SK-N-SH (cell line): ENCODE measurements around the gene KIF18A. TPM values are rescaled to one million over a fixed set of nuclear protein-coding genes. Genes with fewer than 3 reads are reported as not detected.

Experiments
- CTCF ChIA-PET: fragments of 300-600, 350-600 bp; formaldehyde crosslinking; extraction: SDS; loops from one replicate; lab custom pipeline; 2021; lab: Yijun Ruan, JAX
- POLR2A ChIA-PET: fragments of 350-600 bp; sonication (Branson Sonifier 250); formaldehyde crosslinking; extraction: SDS; loops from one replicate; lab custom pipeline; 2020; ENCODE audit warnings: antibody characterized with exemption, inconsistent platforms; lab: Yijun Ruan, JAX
- DNase-seq: peaks from one replicate; pipeline ENCODE4 v3.0.0; 2012
- H2AFZ ChIP-seq: fragments of 200-600 bp; sonication (generic); 2 replicates; pipeline ENCODE4 v1.8.1; 2016; ENCODE audit warnings: antibody characterized with exemption, mild to moderate bottlenecking, low read depth
- H3F3A ChIP-seq: fragments of 200-600 bp; sonication (generic); replicated peaks from 2 replicates; pipeline ENCODE3; 2016; ENCODE audit warnings: antibody characterized with exemption, mild to moderate bottlenecking; ENCODE audit not compliant: insufficient read depth
- H3K27ac ChIP-seq, 2 experiments: fragments of 200-500 bp in 1 of 2; fragments of 200-600 bp in 1 of 2; sonication (Bioruptor generic) in 1 of 2; sonication (generic), shearing (Covaris generic) in 1 of 2; 2 replicates each; pipeline versions ENCODE4 v1.5.1 to v1.6.1; 2014 to 2016; ENCODE audit warnings: low read depth in 2 of 2, inconsistent platforms in 1 of 2, low read length in 1 of 2, mild to moderate bottlenecking in 1 of 2, mixed read lengths in 1 of 2
- H3K27me3 ChIP-seq: fragments of 200-600 bp; sonication (generic), shearing (Covaris generic); 2 replicates; pipeline ENCODE4 v1.6.1; 2016; ENCODE audit warnings: mixed run types; ENCODE audit not compliant: insufficient read depth
- H3K36me3 ChIP-seq, 2 experiments: fragments of 200-500 bp in 1 of 2; fragments of 200-600 bp in 1 of 2; sonication (Bioruptor generic) in 1 of 2; sonication (generic) in 1 of 2; replicated peaks in 1 of 2; 2 replicates each; pipeline versions ENCODE3 to v1.5.1; 2014 to 2016; ENCODE audit warnings: low read length in 1 of 2, mild to moderate bottlenecking in 1 of 2; ENCODE audit not compliant: insufficient read depth in 2 of 2, control insufficient read depth in 1 of 2
- H3K4me1 ChIP-seq, 2 experiments: fragments of 200-500 bp in 1 of 2; fragments of 200-600 bp in 1 of 2; sonication (Bioruptor generic) in 1 of 2; sonication (generic), shearing (Covaris generic) in 1 of 2; 2 replicates each; pipeline versions ENCODE4 v1.5.1 to v1.6.1; 2014 to 2016; ENCODE audit warnings: low read depth in 1 of 2, low read length in 1 of 2, mixed run types in 1 of 2; ENCODE audit not compliant: insufficient read depth in 2 of 2, control insufficient read depth in 1 of 2
- H3K4me2 ChIP-seq: fragments of 200-600 bp; sonication (generic), shearing (Covaris generic); 2 replicates; pipeline ENCODE4 v1.6.1; 2017; ENCODE audit warnings: mixed run types
- H3K4me3 ChIP-seq, 2 experiments: fragments of 200-500 bp in 1 of 2; fragments of 200-600 bp in 1 of 2; sonication (Bioruptor generic) in 1 of 2; sonication (generic), shearing (Covaris generic) in 1 of 2; 2 replicates each; pipeline versions ENCODE4 v1.5.1 to v1.8.1; 2014 to 2016; ENCODE audit warnings: low read depth in 2 of 2, inconsistent platforms in 1 of 2, low read length in 1 of 2, mild to moderate bottlenecking in 1 of 2, mixed read lengths in 1 of 2, moderate library complexity in 1 of 2
- H3K79me2 ChIP-seq: fragments of 200-600 bp; sonication (generic); 2 replicates; pipeline ENCODE4 v1.8.1; 2017; ENCODE audit warnings: mild to moderate bottlenecking; ENCODE audit not compliant: insufficient read depth
- H3K9ac ChIP-seq: fragments of 200-600 bp; sonication (generic); 2 replicates; pipeline ENCODE4 v1.6.1; 2017; ENCODE audit warnings: mixed run types
- H3K9me2 ChIP-seq: fragments of 200-600 bp; sonication (generic); 2 replicates; pipeline ENCODE4 v1.6.1; 2017; ENCODE audit warnings: mixed run types
- H3K9me3 ChIP-seq: fragments of 200-600 bp; sonication (generic); 2 replicates; pipeline ENCODE4 v1.6.1; 2017; ENCODE audit warnings: mixed run types, mild to moderate bottlenecking, moderate library complexity
- H4K20me1 ChIP-seq: fragments of 200-600 bp; sonication (generic); 2 replicates; pipeline ENCODE4 v1.6.1; 2017; ENCODE audit warnings: mild to moderate bottlenecking, mixed run types; ENCODE audit not compliant: insufficient read depth
- CHD2 ChIP-seq: fragments of 150-350 bp; IDR thresholded peaks from 2 replicates; pipeline ENCODE4 v1.6.1; 2018; ENCODE audit warnings: low read length; ENCODE audit not compliant: partially characterized antibody
- ELF1 ChIP-seq: IDR thresholded peaks from 2 replicates; pipeline ENCODE4 v1.4.0; 2012
- EP300 ChIP-seq, 2 experiments: IDR thresholded peaks; 2 replicates each; pipeline versions ENCODE4 v1.4.0 to v1.6.1; 2012; ENCODE audit warnings: borderline replicate concordance in 1 of 2, low read depth in 1 of 2, low read length in 1 of 2
- EZH2phosphoT487 ChIP-seq: fragments of 200-600 bp; sonication (generic); IDR thresholded peaks from 2 replicates; pipeline ENCODE4 v1.6.1; 2017; ENCODE audit warnings: low read depth, mixed run types, mild to moderate bottlenecking, antibody characterized with exemption, moderate library complexity, borderline replicate concordance
- FOXJ3 ChIP-seq: sonication (generic); formaldehyde crosslinking; IDR thresholded peaks from 2 replicates; pipeline ENCODE4 v1.5.1; 2020; ENCODE audit warnings: mild to moderate bottlenecking, missing genetic modification reagents
- FOXM1 ChIP-seq: IDR thresholded peaks from 2 replicates; pipeline ENCODE4 v1.4.0; 2012; ENCODE audit warnings: low read depth, mild to moderate bottlenecking
- GABPA ChIP-seq: IDR thresholded peaks from 2 replicates; pipeline ENCODE4 v1.4.0; 2012; ENCODE audit warnings: low read depth, mild to moderate bottlenecking
- GATA2 ChIP-seq: sonication (generic); formaldehyde crosslinking; IDR thresholded peaks from 2 replicates; pipeline ENCODE4 v1.5.0; 2020; ENCODE audit warnings: mild to moderate bottlenecking, missing genetic modification reagents
- IRF3 ChIP-seq: fragments of 150-350 bp; IDR thresholded peaks from 2 replicates; pipeline ENCODE4 v1.6.1; 2016; ENCODE audit warnings: mild to moderate bottlenecking, low read depth, low read length
- JUND ChIP-seq: IDR thresholded peaks from 2 replicates; pipeline ENCODE4 v1.4.0; 2012
- MAX ChIP-seq: IDR thresholded peaks from 2 replicates; pipeline ENCODE4 v1.4.0; 2012; ENCODE audit warnings: low read depth
- MEF2A ChIP-seq: IDR thresholded peaks from 2 replicates; pipeline ENCODE4 v1.4.0; 2012; ENCODE audit warnings: low read depth, borderline replicate concordance
- MXI1 ChIP-seq: IDR thresholded peaks from 2 replicates; pipeline ENCODE4 v1.6.1; 2012; ENCODE audit warnings: mild to moderate bottlenecking, low read depth, low read length, improper control_type of control experiment
- NFIC ChIP-seq: IDR thresholded peaks from 2 replicates; pipeline ENCODE4 v1.4.0; 2012; ENCODE audit warnings: borderline replicate concordance
- NRF1 ChIP-seq: IDR thresholded peaks from 2 replicates; pipeline ENCODE4 v1.6.1; 2012; ENCODE audit warnings: low read depth, mild to moderate bottlenecking, low read length
- PBX3 ChIP-seq: IDR thresholded peaks from 2 replicates; pipeline ENCODE4; 2012
- RAD21 ChIP-seq: IDR thresholded peaks from 2 replicates; pipeline ENCODE4 v1.6.1; 2012; ENCODE audit warnings: mild to moderate bottlenecking, low read length
- RCOR1 ChIP-seq: fragments of 150-350 bp; IDR thresholded peaks from 2 replicates; pipeline ENCODE4 v1.6.1; 2017; ENCODE audit warnings: antibody characterized with exemption, low read length
- RXRA ChIP-seq: IDR thresholded peaks from 2 replicates; pipeline ENCODE4 v1.4.0; 2012; ENCODE audit warnings: low read depth, mild to moderate bottlenecking, borderline replicate concordance
- SMC3 ChIP-seq: IDR thresholded peaks from 2 replicates; pipeline ENCODE4 v1.6.1; 2012; ENCODE audit warnings: low read depth, low read length, improper control_type of control experiment
- TCF12 ChIP-seq: IDR thresholded peaks from 2 replicates; pipeline ENCODE4 v1.4.0; 2012
- USF1 ChIP-seq: IDR thresholded peaks from 2 replicates; pipeline ENCODE4 v1.4.0; 2012; ENCODE audit warnings: low read depth, borderline replicate concordance
- USF2 ChIP-seq: fragments of 150-350 bp; IDR thresholded peaks from 2 replicates; pipeline ENCODE4 v1.6.1; 2017; ENCODE audit warnings: antibody characterized with exemption, low read length, low read depth, borderline replicate concordance
- YY1 ChIP-seq: IDR thresholded peaks from 2 replicates; pipeline ENCODE4 v1.4.0; 2012; ENCODE audit warnings: low read depth, mild to moderate bottlenecking
- WGBS: methylation state at CpG from one replicate; pipeline ENCODE4 v1.1.6; 2017; ENCODE audit warnings: low lambda C conversion rate; 5-methylcytosine and 5-hydroxymethylcytosine counted together
- polyA plus RNA-seq, 3 experiments: library from polyadenylated mRNA; depleted of rRNA; stranded (reverse); fragments of >200 nt; gene quantifications; 2 replicates each; pipeline ENCODE4 v1.2.3, GENCODE V29; 2012

KIF18A gene
- polyA plus RNA-seq, 1 of the 3 experiments (the other 2 are of a cell fraction) = 3.8 TPM

- POLR2A ChIA-PET = no interaction called here
- H3F3A ChIP-seq = no peaks in the 10 kb centered on the region
- no peaks in the 10 kb centered on the region for H3K79me2 ChIP-seq
- no peak for DNase-seq
- H3K4me3 ChIP-seq = no peak overlapping the region; a peak in 1 of 4 replicates
- 98% methylated on average over 5 of the region's 5 CpGs for WGBS
- TF ChIP-seq NRF1 (no peak), YY1 (no peak), FOXJ3 (CRISPR knock-in tag) (no peak), RAD21 (no peak), CHD2 (no peak), MXI1 (no peak), GATA2 (CRISPR knock-in tag) (no peak), RCOR1 (no peak), USF2 (no peak), PBX3 (no peak), GABPA (no peak), ELF1 (no peak), MEF2A (no peak), EP300 (IDR thresholded peaks at IDR 0.05; ENCODE audit: borderline replicate concordance in 1 of 2, low read depth in 1 of 2, low read length in 1 of 2) (no peak), MAX (no peak), NFIC (no peak)
- TF ChIP-seq, all 33 proteins: peak for 0
- Histone ChIP-seq H3K9me2 (no peaks in the 10 kb centered on the region), H3K9me3 (0 out of 2 replicates have a peak, but pooled peaks cover 8% of the 10 kb centered on the region), H3K4me1 (peaks cover 0 to 12% of the 10 kb centered on the region in 2 experiments; a peak in 1 of 4 replicates), H3K27ac (no peak overlapping the region), H2AFZ (no peak overlapping the region), H3K27me3 (no peaks in the 10 kb centered on the region), H3K36me3 (peaks cover 10 to 62% of the 10 kb centered on the region in 2 experiments), H3K4me2 (no peak overlapping the region), H4K20me1 (no peaks in the 10 kb centered on the region), H3K9ac (no peak overlapping the region)
- CTCF ChIA-PET = interaction anchor here (0.6 kb wide), 2 partner anchors 103 to 437 kb away, joined by 3 read pairs; no protein-coding TSS in a partner anchor
These were observed 32.0 kb upstream of the KIF18A start for GRCh38 chr11:28139841-28140415.

GRCh38 chr11:28137832-28138231 lies 29.9 kb upstream of the KIF18A start:
- Histone ChIP-seq H3F3A (no peaks in the 10 kb centered on the region), H3K9me2 (no peaks in the 10 kb centered on the region), H3K36me3 (peaks cover 16 to 78% of the 10 kb centered on the region in 2 experiments), H3K27ac (no peak overlapping the region), H3K9me3 (0 out of 2 replicates have a peak, but pooled peaks cover 8% of the 10 kb centered on the region), H3K9ac (no peak overlapping the region), H3K79me2 (no peaks in the 10 kb centered on the region), H3K4me2 (no peak overlapping the region), H4K20me1 (no peaks in the 10 kb centered on the region), H3K27me3 (no peaks in the 10 kb centered on the region), H3K4me1 (peaks cover 0 to 3% of the 10 kb centered on the region in 2 experiments; a peak in 1 of 4 replicates), H2AFZ (no peak overlapping the region), H3K4me3 (no peak overlapping the region)
- ChIA-PET POLR2A (no interaction called here), CTCF (interaction anchor here (0.6 kb wide), 1 partner anchor 8 kb away, joined by 3 read pairs; no protein-coding TSS in a partner anchor)
- 96% methylated on average over 1 of the region's 1 CpG for WGBS
- DNase-seq = no peak
- TF ChIP-seq EZH2phosphoT487 (no peak), JUND (no peak), USF1 (no peak), MEF2A (no peak), FOXJ3 (CRISPR knock-in tag) (no peak), IRF3 (no peak), GABPA (no peak), ELF1 (no peak), SMC3 (no peak), FOXM1 (no peak), TCF12 (no peak), RXRA (no peak), PBX3 (no peak)
